HFF-Myc (cell line): ENCODE measurements around the gene EDIL3.

Source experiments
- DNase-seq: peaks from one replicate; pipeline ENCODE4 v3.0.0-alpha.2; 2011; ENCODE audit warnings: low read depth; ENCODE audit errors: extremely low read depth
- H3K4me3 ChIP-seq: replicated peaks from 2 replicates; pipeline ENCODE4 v1.5.1; 2011; ENCODE audit warnings: low read depth, mild to moderate bottlenecking, control low read depth, low read length
- TF ChIP-seq, protein P1 (sequence below): IDR thresholded peaks from 2 replicates; pipeline ENCODE4 v1.5.1; 2012; ENCODE audit warnings: mild to moderate bottlenecking, low read depth, low read length, control low read depth; ENCODE audit errors: missing control alignments

The EDIL3 gene

DNA sequence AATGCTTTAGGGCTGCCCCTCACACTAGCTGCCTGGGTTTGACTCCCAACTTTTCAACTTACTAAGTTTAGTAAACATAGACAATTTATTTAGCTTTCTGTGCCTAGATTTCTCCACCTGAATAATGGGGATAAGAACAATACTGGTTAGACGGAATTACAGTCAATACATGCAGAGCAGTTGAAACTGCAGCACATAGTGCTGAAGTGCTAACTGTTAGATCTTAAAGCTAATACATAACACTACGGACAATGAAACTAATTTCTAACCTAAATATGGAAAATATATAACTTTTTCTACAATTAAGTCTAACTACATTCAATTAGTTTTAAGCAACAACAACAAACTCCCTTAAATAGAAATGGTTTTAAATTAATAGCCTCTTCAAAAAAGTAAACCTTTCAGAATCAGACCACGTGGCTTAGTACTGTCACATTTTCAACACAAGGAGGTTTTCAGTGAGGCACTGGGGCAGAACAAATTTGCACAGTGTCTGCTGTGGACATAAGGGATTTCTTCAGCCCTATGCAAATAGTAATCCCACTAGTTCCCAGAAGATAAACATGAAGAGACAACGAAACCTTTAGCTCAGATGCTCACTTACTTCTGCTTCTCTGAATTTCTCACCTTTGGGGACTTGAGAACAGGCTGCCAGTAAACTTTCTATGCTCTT is 293.4 kb downstream of the EDIL3 start:
- no peak for DNase-seq
- TF ChIP-seq, protein P1, sequence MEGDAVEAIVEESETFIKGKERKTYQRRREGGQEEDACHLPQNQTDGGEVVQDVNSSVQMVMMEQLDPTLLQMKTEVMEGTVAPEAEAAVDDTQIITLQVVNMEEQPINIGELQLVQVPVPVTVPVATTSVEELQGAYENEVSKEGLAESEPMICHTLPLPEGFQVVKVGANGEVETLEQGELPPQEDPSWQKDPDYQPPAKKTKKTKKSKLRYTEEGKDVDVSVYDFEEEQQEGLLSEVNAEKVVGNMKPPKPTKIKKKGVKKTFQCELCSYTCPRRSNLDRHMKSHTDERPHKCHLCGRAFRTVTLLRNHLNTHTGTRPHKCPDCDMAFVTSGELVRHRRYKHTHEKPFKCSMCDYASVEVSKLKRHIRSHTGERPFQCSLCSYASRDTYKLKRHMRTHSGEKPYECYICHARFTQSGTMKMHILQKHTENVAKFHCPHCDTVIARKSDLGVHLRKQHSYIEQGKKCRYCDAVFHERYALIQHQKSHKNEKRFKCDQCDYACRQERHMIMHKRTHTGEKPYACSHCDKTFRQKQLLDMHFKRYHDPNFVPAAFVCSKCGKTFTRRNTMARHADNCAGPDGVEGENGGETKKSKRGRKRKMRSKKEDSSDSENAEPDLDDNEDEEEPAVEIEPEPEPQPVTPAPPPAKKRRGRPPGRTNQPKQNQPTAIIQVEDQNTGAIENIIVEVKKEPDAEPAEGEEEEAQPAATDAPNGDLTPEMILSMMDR, result no peak
- H3K4me3 ChIP-seq, result no peak overlapping the region

DNA sequence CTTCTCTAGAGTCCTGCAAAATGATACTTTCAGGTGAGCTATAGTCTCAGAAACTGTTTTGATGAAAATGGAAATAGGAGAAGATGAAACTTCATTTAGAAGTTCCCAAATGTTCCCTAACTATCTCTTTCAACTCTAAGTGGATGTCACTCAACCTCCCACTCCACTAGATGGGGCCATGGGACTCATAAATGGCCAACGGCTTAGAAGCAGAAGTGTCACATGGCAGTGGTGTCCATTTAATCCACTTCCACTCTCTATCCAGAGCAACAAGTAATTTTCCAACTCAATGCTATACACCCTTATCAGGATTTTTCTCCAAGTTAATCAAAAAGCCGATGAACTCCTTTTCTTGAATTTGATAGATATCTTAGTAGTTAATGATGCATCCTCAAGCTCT is 295.7 kb downstream of the EDIL3 start:
- H3K4me3 ChIP-seq, result no peak overlapping the region
- TF ChIP-seq, protein P1, result peak; percentile 6
- no peak for DNase-seq

DNA sequence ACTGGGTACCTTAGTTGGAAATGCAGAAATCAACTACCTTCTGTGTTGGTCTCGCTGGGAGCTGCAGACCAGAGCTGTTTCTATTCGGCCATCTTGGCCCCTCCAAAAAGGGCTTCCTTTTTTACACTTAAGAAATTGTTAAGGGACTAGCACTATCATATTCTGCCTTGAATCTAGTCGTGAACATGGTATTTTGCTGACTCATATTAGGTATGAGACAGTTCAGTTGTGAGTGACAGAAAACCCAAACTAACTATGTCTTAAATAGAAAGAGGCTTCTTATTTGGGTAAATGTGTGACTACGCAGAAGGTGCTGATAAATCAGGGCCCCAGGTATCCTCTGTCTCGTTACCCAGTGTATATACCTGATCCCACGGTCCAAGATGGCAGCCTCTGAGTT is 298.2 kb downstream of the EDIL3 start:
- TF ChIP-seq, protein P1, result no peak
- no peak overlapping the region for H3K4me3 ChIP-seq
- no peak for DNase-seq

DNA sequence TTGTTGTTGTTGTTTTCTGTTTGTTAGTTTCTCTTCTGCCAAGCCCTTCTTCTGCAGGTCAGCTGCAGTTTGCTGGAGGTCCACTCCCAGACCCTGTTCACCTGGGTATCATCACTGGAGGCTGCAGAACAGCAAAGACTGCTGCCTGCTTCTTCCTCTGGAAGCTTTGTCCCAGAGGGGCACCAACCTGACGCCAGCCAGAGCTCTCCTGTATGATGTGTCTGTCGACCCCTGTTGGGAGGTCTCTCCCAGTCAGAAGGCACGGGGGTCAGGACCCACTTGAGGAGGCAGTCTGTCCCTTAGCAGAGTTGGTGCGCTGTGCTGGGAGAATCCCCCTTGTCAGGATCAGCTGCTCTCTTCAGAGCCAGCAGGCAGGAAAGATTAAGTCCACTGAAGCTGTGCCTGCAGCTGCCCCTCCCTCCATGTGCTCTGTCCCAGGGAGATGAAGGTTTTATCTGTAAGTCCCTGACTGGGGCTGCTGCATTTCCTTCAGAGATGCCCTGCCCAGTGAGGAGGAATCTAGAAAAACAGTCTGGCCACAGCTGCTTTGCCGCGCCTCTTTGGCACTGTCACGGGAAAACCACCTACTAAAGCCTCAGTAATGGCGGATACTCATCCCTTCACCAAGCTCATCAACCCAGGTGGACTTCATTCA is 299.2 kb downstream of the EDIL3 start:
- TF ChIP-seq, protein P1, result no peak
- no peak overlapping the region for H3K4me3 ChIP-seq
- DNase-seq, result no peak

DNA sequence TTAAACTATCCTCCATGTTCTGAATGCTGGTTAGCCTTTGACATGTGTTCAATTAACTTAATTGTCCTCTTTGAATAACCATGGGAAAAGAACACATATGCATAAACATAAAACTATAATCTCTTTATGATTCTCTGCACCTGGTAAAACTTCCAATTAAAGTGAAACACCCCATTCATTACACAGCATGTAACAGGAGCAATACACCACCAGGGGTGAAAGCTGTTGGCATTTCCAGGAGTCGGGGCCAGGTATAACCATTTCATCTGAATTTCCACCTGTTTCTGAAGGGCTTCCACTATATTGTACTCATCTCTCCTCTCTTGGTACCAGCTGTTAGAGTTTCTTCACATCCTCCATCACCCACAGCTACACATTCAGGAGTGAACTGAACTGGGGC is 303.8 kb downstream of the EDIL3 start:
- DNase-seq, result no peak
- H3K4me3 ChIP-seq, result no peak overlapping the region
- TF ChIP-seq, protein P1, result no peak

DNA sequence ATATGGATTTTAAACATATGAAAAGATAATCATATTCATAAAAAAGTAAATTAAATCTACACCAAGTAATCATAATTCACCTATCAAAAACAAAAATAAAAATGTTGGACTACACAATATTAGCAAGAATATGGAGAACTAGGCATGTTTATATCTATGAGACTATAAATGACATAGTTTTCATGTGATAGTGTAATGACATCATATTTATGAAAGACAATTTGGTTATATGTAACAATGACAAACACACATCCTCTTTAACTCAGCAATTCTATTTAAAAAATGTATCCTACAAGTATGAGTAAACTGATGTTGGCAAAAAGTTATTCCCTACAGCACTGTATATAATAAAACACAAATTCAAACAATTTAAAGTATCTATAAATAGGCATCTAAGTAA is 312.3 kb downstream of the EDIL3 start:
- no peak overlapping the region for H3K4me3 ChIP-seq
- TF ChIP-seq, protein P1, result no peak
- DNase-seq, result no peak

DNA sequence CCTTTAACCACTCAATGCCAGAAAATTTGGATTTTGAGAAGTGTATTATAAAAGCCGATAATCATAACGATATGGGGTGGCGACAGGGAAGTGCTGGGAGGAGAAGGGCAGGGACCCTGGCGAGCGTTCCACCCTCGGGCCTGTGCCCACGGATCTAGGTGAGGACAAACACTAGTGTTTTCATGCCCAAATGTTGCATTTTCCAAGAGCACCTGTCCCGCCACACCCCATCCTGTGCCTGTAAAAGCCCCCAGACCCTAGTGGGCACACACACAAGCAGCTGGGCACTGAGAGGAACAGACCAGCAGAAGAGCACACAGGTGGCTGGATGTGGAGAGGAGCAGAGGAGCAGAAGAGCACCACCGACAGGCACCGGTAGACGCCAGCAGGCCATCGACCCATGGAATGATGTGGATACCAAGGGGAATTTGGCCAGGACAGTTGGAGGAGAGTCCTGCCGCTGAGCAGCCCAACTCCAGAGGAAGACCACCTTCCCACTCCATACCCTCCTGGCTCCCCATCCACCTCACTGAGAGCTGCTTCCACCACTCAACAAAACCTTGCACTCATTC is 315.0 kb downstream of the EDIL3 start:
- no peak for DNase-seq
- TF ChIP-seq, protein P1, result no peak
- no peak overlapping the region for H3K4me3 ChIP-seq
